GM19328 (cell line): Measurements from ENCODE around the gene CTSA.
"Not testable (repeated sequence)": the region's sequence is repeated elsewhere in the genome, so short reads cannot be mapped to it uniquely, and the experiment has no call there.

ENCODE experiments used
- ATAC-seq: cut with Tn5 transposase; IDR thresholded peaks from one replicate; pipeline ENCODE4 v1.9.1; 2021; ENCODE audit warnings: mild to moderate bottlenecking, moderate library complexity; ENCODE audit not compliant: unreplicated experiment

The CTSA gene

GRCh38 chr20:45892828-45893500 lies 1.8 kb downstream of the CTSA start:
- no peak for ATAC-seq

GRCh38 chr20:45893831-45894230 lies 2.7 kb downstream of the CTSA start:
- ATAC-seq = no peak

GRCh38 chr20:45894797-45895196 lies 3.7 kb downstream of the CTSA start:
- ATAC-seq = no peak

GRCh38 chr20:45896641-45897161 lies 5.6 kb downstream of the CTSA start:
- no peak for ATAC-seq

DNA sequence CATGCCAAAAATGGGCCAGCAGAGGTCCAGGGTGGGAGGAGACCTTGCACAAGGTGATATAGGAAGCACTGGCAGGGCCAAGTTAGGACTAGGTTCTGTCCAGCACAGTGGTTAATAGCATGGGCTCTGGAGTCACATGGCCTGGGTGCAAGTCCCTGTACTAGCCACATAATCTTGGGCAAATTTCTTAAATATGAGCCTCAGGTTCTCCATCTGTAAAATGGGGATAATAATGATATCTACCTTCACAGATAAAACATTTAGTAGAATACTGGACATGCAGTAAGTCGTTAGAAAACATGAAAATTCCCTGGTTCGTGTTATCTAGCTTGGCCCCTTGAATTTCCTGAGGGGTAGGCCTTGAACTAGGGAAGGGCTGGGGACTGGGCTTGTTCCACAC lies 6.2 kb downstream of the CTSA start:
- ATAC-seq = no peak

GRCh38 chr20:45897692-45898091 lies 6.6 kb downstream of the CTSA start:
- no peak for ATAC-seq

DNA sequence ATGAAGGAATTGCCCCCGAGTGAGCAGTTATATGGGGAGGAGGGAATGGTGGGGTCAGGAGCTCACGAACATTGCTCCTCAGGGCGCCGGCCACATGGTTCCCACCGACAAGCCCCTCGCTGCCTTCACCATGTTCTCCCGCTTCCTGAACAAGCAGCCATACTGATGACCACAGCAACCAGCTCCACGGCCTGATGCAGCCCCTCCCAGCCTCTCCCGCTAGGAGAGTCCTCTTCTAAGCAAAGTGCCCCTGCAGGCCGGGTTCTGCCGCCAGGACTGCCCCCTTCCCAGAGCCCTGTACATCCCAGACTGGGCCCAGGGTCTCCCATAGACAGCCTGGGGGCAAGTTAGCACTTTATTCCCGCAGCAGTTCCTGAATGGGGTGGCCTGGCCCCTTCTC lies 7.2 kb downstream of the CTSA start:
- ATAC-seq = no peak

DNA sequence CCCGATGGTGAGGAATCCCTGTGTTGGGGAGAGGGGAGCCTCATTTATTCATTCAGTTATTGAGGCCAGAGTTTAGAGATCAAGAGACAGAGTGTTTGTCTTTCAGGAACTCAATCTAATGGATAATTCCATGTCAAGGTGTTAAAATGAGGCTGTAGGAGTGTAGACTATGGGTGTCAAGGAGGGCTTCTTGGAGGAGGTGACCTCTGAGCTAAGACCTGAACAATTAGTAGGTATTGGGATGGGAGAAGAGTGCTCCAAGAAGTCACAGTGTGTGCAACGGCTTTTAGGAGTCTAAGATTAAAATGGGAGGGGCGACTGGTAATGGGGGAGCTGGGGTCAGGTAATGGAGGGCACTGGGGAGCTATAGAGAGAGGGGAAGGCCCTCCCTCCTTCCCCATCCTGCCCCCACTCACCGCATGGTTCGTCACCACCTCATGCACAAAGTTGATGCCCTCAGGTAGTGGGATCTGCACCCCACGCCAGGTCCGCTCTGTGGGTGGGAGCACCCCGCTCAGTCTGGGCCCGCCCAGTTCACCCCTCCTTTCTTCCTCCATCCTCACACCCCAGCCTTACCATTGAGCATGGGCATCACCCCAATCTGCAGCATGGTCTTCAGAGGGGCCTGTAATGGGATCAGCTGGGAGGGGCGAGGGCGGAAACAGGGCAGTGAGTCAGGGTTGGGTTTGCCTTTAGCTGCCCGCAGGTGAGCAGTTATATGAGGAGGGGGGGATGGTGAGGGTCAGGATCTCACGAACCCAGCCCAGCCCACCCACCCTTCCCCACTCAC lies 8.1 kb downstream of the CTSA start:
- ATAC-seq = no peak

GRCh38 chr20:45901332-45901731 lies 10.2 kb downstream of the CTSA start:
- not testable (repeated sequence) for ATAC-seq

- ATAC-seq = no peak
Measured at GRCh38 chr20:45902199-45902701, 11.1 kb downstream of the CTSA start.

DNA sequence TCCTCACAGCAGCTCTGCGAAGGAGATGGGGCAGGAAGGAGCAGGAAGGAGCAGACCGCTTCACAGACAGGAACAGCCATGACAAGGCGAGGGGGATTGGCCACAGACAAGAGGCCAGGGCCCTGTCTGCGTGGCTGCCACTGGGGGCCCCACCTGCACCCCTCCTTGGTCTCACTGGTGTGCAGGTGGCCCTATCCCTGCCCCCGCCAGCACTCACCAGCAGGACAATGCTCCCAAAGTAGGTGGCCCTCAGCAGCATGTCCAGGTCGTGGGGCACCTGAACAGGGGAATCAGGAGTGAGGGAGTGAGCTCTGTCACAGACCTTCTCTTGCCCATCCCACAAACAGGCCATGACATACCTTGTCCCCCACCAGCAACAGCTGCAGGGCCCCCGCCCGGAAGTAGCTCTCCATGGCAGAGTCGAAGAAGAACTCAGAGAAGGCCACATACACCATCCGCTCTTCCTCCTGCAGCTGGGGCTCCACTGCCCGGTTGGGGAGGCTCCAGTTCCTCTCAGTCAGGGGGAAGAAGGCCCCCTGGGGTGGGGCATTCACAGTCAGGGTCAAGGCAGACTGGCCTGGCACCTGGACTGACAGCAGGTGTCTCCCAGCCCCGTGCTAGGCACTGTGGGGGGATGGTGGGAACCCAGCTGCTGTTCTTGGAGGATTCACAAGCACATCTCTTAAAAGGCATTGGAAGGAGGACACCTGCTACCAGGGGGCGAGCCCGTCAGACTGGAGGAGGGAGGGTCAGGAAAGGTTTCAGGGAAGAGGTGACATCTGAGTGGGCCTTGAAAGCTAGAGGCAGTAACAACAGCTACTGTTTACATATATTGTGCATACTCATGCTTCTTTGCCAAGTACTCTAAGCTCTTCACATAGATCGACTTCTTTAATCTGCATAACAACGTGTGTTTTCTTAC lies 13.7 kb downstream of the CTSA start:
- no peak for ATAC-seq

GRCh38 chr20:45905505-45906079 lies 14.5 kb downstream of the CTSA start:
- ATAC-seq = no peak

DNA sequence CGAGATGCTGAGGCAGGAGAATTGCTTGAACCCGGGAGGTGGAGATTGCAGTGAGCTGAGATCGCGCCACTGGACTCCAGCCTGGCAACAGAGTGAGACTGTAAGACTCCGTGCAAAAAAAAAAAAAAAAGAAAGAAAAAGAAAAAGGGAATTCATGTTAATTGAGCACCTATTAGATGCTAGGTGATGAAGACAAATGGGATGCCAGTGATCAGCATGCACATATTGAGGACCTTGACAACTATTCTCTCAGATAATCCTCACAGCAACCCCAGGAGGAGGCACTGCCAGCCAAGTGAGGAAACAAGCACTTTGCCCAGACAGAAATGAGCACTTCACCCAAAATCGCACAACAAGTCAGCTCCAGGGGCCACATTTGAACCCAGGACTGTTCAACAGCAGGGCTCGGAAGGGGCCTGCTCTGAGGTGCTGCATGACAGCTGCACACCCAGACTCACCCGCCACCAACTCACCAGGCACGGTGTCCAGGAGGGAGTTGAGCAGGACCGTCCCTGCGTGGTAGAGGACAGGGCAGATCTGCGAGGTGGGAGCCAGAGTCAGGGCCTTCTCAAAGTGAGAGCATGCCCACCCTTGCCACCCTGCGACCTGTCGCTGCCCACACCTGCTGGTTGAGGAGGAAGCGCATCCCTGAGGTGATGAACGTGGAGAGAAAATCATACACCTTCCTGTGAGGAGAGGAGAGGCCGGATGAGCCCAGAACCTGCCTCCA lies 16.2 kb downstream of the CTSA start:
- ATAC-seq = no peak

- ATAC-seq = no peak
Measured at GRCh38 chr20:45908084-45908483, 16.9 kb downstream of the CTSA start.

DNA sequence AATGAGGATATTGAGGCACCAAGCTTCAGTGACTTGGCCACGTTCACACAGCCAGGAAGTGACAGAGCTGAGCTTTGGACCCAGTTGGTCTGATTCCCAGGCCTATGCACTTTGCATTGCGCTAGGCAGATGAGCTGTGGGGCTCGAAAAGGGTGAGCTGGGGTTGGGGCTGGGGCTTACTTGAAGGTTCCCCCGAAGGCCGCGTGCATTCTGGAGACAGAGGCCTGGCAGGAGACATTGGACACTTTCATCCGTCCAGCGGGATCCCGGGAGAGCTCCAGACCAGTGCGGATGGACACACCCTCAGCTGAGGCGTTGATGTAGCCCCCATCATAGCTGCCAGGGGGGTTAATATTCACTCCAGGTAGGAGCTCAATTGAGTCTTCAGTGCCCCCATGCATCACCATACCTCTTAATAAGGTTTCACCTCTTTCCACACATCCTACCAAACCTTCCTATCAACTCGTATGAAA lies 18.2 kb downstream of the CTSA start:
- ATAC-seq = no peak

- no peak for ATAC-seq
Measured at GRCh38 chr20:45909817-45910669, 18.9 kb downstream of the CTSA start.

- peak; percentile 89 for ATAC-seq
Measured at GRCh38 chr20:45910670-45911485, 19.7 kb downstream of the CTSA start.
